ENCODE results near the gene FCER1G.
A peak's percentile ranks its signal among the peaks of the same experiment; 100 is the strongest.

The FCER1G gene

DNA sequence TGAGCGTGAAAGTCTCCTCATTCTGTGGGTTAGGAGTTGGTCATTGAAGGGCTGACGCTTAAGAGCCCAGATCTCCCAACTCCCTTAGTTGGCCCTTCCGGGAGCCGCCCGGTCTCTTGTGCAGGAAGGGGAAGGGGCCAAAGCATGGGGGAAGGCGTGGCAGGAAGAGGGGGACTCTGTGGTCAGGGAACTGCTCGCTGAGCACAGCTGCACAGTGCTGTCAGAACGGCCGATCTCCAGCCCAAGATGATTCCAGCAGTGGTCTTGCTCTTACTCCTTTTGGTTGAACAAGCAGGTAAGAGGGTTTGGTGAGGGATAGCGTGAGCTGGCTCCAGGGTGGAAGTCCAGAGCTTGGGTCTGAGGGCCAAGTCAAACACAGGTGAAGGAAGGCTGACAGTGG, at the start of gene FCER1G:
TSS of gene FCER1G (plus strand) at position 220 of the 400 bp plus-strand sequence. CDS start at position 247, 27 bp downstream.
- Histone ChIP-seq H3K4me3 (IDR thresholded peaks at IDR 0.05; ENCODE audit: insufficient read depth, low read depth, low read length) (no peak within 1 kb of the TSS), H3K27me3 (ENCODE audit: insufficient read depth, low read depth) (no peaks in the 10 kb centered on the region), H3K36me3 (ENCODE audit: insufficient read depth) (peaks cover 12% of the 10 kb centered on the region; the same call in 1 of the 2 replicates), H4K20me1 (ENCODE audit: insufficient read depth) (no peaks in the 10 kb centered on the region), H3K9ac (no peak within 1 kb of the TSS), H3K4me2 (no peak within 1 kb of the TSS), H2AFZ (ENCODE audit: low read depth) (no peak within 1 kb of the TSS), H3K79me2 (ENCODE audit: insufficient read depth, low read depth) (no peaks in the 10 kb centered on the region), H3K4me1 (ENCODE audit: low read depth, poor library complexity, severe bottlenecking) (peaks cover 22% of the 10 kb centered on the region), H3K27ac (no peak within 1 kb of the TSS)
- TF ChIP-seq, protein P1, sequence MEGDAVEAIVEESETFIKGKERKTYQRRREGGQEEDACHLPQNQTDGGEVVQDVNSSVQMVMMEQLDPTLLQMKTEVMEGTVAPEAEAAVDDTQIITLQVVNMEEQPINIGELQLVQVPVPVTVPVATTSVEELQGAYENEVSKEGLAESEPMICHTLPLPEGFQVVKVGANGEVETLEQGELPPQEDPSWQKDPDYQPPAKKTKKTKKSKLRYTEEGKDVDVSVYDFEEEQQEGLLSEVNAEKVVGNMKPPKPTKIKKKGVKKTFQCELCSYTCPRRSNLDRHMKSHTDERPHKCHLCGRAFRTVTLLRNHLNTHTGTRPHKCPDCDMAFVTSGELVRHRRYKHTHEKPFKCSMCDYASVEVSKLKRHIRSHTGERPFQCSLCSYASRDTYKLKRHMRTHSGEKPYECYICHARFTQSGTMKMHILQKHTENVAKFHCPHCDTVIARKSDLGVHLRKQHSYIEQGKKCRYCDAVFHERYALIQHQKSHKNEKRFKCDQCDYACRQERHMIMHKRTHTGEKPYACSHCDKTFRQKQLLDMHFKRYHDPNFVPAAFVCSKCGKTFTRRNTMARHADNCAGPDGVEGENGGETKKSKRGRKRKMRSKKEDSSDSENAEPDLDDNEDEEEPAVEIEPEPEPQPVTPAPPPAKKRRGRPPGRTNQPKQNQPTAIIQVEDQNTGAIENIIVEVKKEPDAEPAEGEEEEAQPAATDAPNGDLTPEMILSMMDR (conservative IDR thresholded peaks at IDR 0.05; ENCODE audit: low read depth, low read length), result no peak

DNA sequence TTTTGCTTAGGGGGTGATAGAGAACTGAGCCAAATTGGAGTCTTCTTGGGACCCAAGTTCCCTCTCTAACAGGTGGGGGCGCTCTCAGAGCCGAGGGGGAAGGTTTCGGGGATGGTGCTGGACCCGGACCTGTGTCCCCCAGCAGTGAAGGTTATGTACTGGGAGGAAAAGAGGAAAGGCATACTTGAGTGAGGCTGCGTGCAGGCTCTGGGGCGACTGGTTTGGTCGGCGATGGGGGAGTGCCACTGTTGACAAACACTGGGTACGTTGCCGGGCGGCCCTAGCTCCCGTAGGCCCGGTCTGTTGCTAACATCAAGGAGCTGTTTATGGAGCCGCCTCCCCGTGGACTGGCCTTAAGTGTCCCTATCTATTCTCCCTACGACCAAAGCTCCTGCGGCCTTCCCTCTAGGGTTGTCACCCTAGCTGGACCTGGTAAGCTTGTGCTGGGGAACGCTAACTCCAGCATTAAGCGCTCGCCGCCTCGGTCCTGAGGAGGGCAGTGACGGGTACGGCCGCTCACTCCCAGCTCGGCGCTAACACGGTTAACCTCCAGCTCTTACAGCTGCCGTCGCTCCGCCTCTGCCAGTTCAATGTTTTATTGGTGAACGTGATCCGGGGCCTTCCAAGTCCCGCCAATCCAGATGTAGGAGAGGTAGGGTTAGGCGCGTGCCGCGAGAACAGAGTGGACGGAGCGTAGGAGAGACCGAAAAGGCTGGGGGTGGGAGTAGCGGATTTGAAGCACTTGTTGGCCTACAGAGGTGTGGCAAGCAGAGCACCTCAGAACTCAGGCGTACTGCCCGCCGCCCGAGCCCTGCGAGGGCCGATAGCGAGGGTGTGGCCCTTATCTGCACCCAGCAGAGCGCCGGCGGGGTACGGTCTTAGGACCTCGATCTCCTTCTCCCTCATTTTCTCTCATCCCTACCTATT, 49.1 kb upstream of the FCER1G start, which contains the start of gene PPOX:
TSS of gene PPOX (plus strand) at position 685 of the 927 bp plus-strand sequence. CDS start 422 bp downstream, outside the sequence.
- TF ChIP-seq, protein P1 (conservative IDR thresholded peaks at IDR 0.05; ENCODE audit: low read depth, low read length), result peak; percentile 98
- no peaks in the 10 kb centered on the region for H3K79me2 ChIP-seq (ENCODE audit: insufficient read depth, low read depth)
- peak within 1 kb of the TSS; percentile 63 for H3K9ac ChIP-seq
- H3K4me2 ChIP-seq, result peak within 1 kb of the TSS; percentile 99
- H3K27me3 ChIP-seq (ENCODE audit: insufficient read depth, low read depth), result no peaks in the 10 kb centered on the region
- peaks cover 27% of the 10 kb centered on the region for H3K4me1 ChIP-seq (ENCODE audit: low read depth, poor library complexity, severe bottlenecking)
- 0 out of 2 replicates have a peak, but pooled peaks cover 2% of the 10 kb centered on the region for H3K36me3 ChIP-seq (ENCODE audit: insufficient read depth)
- peak within 1 kb of the TSS; percentile 74 for H2AFZ ChIP-seq (ENCODE audit: low read depth)
- no peaks in the 10 kb centered on the region for H4K20me1 ChIP-seq (ENCODE audit: insufficient read depth)
- peak within 1 kb of the TSS; percentile 96 for H3K4me3 ChIP-seq (IDR thresholded peaks at IDR 0.05; ENCODE audit: insufficient read depth, low read depth, low read length)
- peak within 1 kb of the TSS; percentile 84 for H3K27ac ChIP-seq

DNA sequence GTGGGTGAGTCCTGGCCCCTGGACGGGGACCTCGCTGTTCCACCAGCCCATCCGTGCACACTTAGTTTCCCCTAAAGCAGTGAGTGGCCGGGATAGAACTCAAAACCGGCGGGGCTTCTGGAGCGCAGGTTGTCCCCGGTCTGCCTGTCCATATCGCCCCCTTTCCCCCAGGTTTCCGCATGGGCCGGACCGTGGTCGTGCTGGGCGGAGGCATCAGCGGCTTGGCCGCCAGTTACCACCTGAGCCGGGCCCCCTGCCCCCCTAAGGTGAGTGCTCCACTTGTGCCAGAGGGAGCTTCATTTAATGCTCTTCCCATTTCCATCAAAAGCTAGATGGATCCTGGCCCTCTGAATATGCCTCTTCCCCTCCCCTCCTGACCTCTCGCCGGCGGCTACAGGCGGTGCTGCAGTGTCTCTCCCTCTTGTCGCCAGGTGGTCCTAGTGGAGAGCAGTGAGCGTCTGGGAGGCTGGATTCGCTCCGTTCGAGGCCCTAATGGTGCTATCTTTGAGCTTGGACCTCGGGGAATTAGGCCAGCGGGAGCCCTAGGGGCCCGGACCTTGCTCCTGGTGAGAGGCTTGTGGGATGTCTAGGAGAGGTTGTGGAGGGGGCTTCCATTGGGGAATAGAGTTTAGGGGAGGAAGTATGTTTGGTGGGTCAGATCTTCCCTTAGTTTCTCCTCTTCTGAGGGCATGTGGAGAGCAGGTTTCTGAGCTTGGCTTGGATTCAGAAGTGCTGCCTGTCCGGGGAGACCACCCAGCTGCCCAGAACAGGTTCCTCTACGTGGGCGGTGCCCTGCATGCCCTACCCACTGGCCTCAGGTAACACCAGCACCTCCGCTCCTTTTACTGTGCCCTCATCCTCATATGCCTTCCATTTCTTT, 48.2 kb upstream of the FCER1G start:
- H3K36me3 ChIP-seq (ENCODE audit: insufficient read depth), result peaks cover 10% of the 10 kb centered on the region; the same call in 1 of the 2 replicates

DNA sequence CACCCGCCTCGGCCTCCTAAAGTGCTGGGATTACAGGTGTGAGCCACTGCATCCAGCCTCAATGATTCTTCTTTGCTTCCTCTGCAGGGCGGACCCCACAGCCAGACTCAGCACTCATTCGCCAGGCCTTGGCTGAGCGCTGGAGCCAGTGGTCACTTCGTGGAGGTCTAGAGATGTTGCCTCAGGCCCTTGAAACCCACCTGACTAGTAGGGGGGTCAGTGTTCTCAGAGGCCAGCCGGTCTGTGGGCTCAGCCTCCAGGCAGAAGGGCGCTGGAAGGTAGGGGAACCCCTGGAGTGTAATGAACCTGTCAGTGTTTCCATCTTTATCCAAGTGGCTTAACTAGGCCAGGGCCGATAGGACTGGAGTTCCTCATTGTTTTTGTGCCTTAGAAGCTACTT, 46.2 kb upstream of the FCER1G start:
- Histone ChIP-seq H3K4me2 (no peak overlapping the region), H3K27ac (no peak overlapping the region), H3K36me3 (ENCODE audit: insufficient read depth) (peaks cover 24% of the 10 kb centered on the region; the same call in 1 of the 2 replicates), H3K4me1 (ENCODE audit: low read depth, poor library complexity, severe bottlenecking) (peaks cover 48% of the 10 kb centered on the region), H3K27me3 (ENCODE audit: insufficient read depth, low read depth) (no peaks in the 10 kb centered on the region), H2AFZ (ENCODE audit: low read depth) (no peak overlapping the region), H4K20me1 (ENCODE audit: insufficient read depth) (no peaks in the 10 kb centered on the region), H3K4me3 (IDR thresholded peaks at IDR 0.05; ENCODE audit: insufficient read depth, low read depth, low read length) (no peak overlapping the region), H3K79me2 (ENCODE audit: insufficient read depth, low read depth) (0 out of 2 replicates have a peak, but pooled peaks cover 13% of the 10 kb centered on the region), H3K9ac (no peak overlapping the region)
- TF ChIP-seq, protein P1 (conservative IDR thresholded peaks at IDR 0.05; ENCODE audit: low read depth, low read length), result no peak

More for the DNA sequence above, 48.2 kb upstream of the FCER1G start:
- peaks cover 29% of the 10 kb centered on the region for H3K4me1 ChIP-seq (ENCODE audit: low read depth, poor library complexity, severe bottlenecking)
- no peaks in the 10 kb centered on the region for H3K79me2 ChIP-seq (ENCODE audit: insufficient read depth, low read depth)
- peak overlapping the region; percentile 99 for H3K4me2 ChIP-seq
- H3K9ac ChIP-seq, result peak overlapping the region; percentile 63
- peak overlapping the region; percentile 74 for H2AFZ ChIP-seq (ENCODE audit: low read depth)
- H3K27me3 ChIP-seq (ENCODE audit: insufficient read depth, low read depth), result no peaks in the 10 kb centered on the region
- no peaks in the 10 kb centered on the region for H4K20me1 ChIP-seq (ENCODE audit: insufficient read depth)
- H3K27ac ChIP-seq, result peak overlapping the region; percentile 84
- TF ChIP-seq, protein P1 (conservative IDR thresholded peaks at IDR 0.05; ENCODE audit: low read depth, low read length), result no peak
- H3K4me3 ChIP-seq (IDR thresholded peaks at IDR 0.05; ENCODE audit: insufficient read depth, low read depth, low read length), result peak overlapping the region; percentile 96
